HepG2 (cell line): Measurements from ENCODE around the gene CCDC106. TPM values are rescaled to one million over a fixed set of nuclear protein-coding genes. Genes with fewer than 3 reads are reported as not detected.

Experiments used
- BRD4 ChIP-seq: sonication (generic); formaldehyde crosslinking; IDR thresholded peaks from 2 replicates; pipeline ENCODE4 v1.4.0; 2020; ENCODE audit warnings: missing genetic modification reagents
- MTF1 ChIP-seq: sonication (generic); formaldehyde crosslinking; IDR thresholded peaks from 2 replicates; pipeline ENCODE4 v1.5.0; 2020; ENCODE audit warnings: missing genetic modification reagents
- MZF1 ChIP-seq: sonication (generic); formaldehyde crosslinking; IDR thresholded peaks from 2 replicates; pipeline ENCODE4 v1.8.1; 2023; ENCODE audit warnings: mild to moderate bottlenecking, missing genetic modification reagents, borderline replicate concordance
- SOX13 ChIP-seq, 3 experiments: fragments of 450-650 bp in 1 of 3; sonication (generic) in 1 of 3; formaldehyde crosslinking in 1 of 3; IDR thresholded peaks in 2 of 3; conservative IDR thresholded peaks in 1 of 3; 2 replicates each; pipeline versions ENCODE4 v1.5.0 to v1.6.1; 2016 to 2020; ENCODE audit warnings: antibody characterized with exemption in 1 of 3, mild to moderate bottlenecking in 1 of 3, missing compliant biosample characterization in 1 of 3, missing genetic modification reagents in 1 of 3, moderate library complexity in 1 of 3
- ZKSCAN8 ChIP-seq: IDR thresholded peaks from 2 replicates; pipeline ENCODE4 v1.6.1; 2016; ENCODE audit warnings: borderline replicate concordance, missing genetic modification reagents, missing compliant biosample characterization
- ZMAT3 ChIP-seq: sonication (generic); formaldehyde crosslinking; conservative IDR thresholded peaks from 2 replicates; pipeline ENCODE4 v1.7.0; 2021; ENCODE audit warnings: missing genetic modification reagents
- ZMYM4 ChIP-seq: sonication (generic); formaldehyde crosslinking; IDR thresholded peaks from 2 replicates; pipeline ENCODE4 v1.8.1; 2023; ENCODE audit warnings: mild to moderate bottlenecking, missing genetic modification reagents
- ZNF816 ChIP-seq: sonication (generic); formaldehyde crosslinking; IDR thresholded peaks from 2 replicates; pipeline ENCODE4 v1.8.0; 2022; ENCODE audit warnings: missing genetic modification reagents, mild to moderate bottlenecking, borderline replicate concordance
- polyA plus RNA-seq, 8 experiments: library from polyadenylated mRNA; depleted of rRNA in 3 of 8; stranded (reverse) in 7 of 8; unstranded in 1 of 8; fragments of >200 nt; fragmentation: Illumina TruSeq in 4 of 8; extraction: Trizol in 4 of 8; gene quantifications; 2 replicates each; pipeline versions ENCODE4 v1.2.1 to v1.2.3, GENCODE V29; 2011 to 2016; ENCODE audit warnings: low read depth in 4 of 8, missing spikeins in 1 of 8, mixed read lengths in 1 of 8; ENCODE audit not compliant: insufficient read depth in 1 of 8
- total RNA-seq, 5 experiments: library from RNA; depleted of rRNA; stranded (reverse); fragments of >200 nt; fragmentation: Illumina TruSeq; extraction: Trizol; gene quantifications; 2 replicates each; pipeline ENCODE4 v1.2.3, GENCODE V29; 2016; ENCODE audit warnings: low read depth in 1 of 5
- TF ChIP-seq, protein P1 (sequence below): sonication (generic); formaldehyde crosslinking; IDR thresholded peaks from 2 replicates; pipeline ENCODE4 v1.4.0; 2020; ENCODE audit warnings: missing genetic modification reagents, borderline replicate concordance
- TF ChIP-seq, protein P2 (sequence below): IDR thresholded peaks from 2 replicates; pipeline ENCODE4 v1.4.0; 2020; ENCODE audit warnings: mild to moderate bottlenecking, missing genetic modification reagents
- TF ChIP-seq, protein P3 (sequence below): IDR thresholded peaks from 2 replicates; pipeline ENCODE4 v1.6.1; 2012; ENCODE audit warnings: low read depth, low read length, improper control_type of control experiment
- TF ChIP-seq, protein P4 (sequence below): sonication (generic); formaldehyde crosslinking; IDR thresholded peaks from 2 replicates; pipeline ENCODE4 v1.4.0; 2020; ENCODE audit warnings: missing genetic modification reagents
- TF ChIP-seq, protein P5 (sequence below): sonication (generic); formaldehyde crosslinking; IDR thresholded peaks from 2 replicates; pipeline ENCODE4 v1.5.1; 2020; ENCODE audit warnings: missing genetic modification reagents, mild to moderate bottlenecking, borderline replicate concordance
- TF ChIP-seq, protein P6 (sequence below), 2 experiments: sonication (generic) in 1 of 2; formaldehyde crosslinking in 1 of 2; IDR thresholded peaks; 2 replicates each; pipeline versions ENCODE4 v1.4.0 to v1.6.1; 2016 to 2020; ENCODE audit warnings: borderline replicate concordance in 1 of 2, low read depth in 1 of 2, mild to moderate bottlenecking in 1 of 2, missing genetic modification reagents in 1 of 2

The CCDC106 gene
- total and polyA plus RNA-seq, 2 of the 13 experiments (the other 11 are each of a cell fraction or from before 2014, with no cell fraction given), result 4.7 to 8.8 TPM

DNA sequence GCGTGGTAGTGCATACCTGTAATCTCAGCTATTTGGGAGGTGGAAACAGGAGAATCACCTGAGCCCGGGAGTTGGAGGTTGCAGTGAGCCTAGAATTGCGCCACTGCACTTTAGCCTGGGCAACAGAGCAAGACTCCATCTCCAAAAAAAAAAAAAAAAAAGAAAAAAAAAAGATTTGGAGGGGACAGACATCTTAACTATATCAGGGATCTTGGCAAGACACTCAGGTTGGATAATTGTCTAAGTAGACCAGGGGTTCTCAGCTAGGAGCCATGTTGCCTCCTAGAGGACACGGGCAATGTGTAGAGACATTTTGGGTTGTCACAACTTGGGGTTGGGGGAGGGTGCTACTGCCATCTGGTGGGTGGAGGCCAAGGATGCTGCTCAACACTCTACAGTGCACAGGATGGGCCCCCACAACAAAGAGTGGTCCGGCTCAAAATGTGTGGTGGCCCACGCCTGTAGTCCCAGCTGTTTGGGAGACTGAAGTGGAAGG lies 9.1 kb upstream of the CCDC106 start (continued):
- TF ChIP-seq, protein P1, sequence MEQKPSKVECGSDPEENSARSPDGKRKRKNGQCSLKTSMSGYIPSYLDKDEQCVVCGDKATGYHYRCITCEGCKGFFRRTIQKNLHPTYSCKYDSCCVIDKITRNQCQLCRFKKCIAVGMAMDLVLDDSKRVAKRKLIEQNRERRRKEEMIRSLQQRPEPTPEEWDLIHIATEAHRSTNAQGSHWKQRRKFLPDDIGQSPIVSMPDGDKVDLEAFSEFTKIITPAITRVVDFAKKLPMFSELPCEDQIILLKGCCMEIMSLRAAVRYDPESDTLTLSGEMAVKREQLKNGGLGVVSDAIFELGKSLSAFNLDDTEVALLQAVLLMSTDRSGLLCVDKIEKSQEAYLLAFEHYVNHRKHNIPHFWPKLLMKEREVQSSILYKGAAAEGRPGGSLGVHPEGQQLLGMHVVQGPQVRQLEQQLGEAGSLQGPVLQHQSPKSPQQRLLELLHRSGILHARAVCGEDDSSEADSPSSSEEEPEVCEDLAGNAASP (CRISPR knock-in tag), result no peak
- TF ChIP-seq BRD4 (CRISPR knock-in tag) (no peak), ZMYM4 (CRISPR knock-in tag) (peak; percentile 91), SOX13 (IDR thresholded peaks at IDR 0.05) (no peak), SOX13 (CRISPR knock-in tag; conservative IDR thresholded peaks at IDR 0.05 in 1 of 2, IDR thresholded peaks at IDR 0.05 in 1 of 2) (no peak), ZKSCAN8 (CRISPR knock-in tag) (no peak), ZNF816 (CRISPR knock-in tag) (no peak), MTF1 (CRISPR knock-in tag) (no peak), MZF1 (CRISPR knock-in tag) (no peak), ZMAT3 (CRISPR knock-in tag) (no peak)
- TF ChIP-seq, protein P2, sequence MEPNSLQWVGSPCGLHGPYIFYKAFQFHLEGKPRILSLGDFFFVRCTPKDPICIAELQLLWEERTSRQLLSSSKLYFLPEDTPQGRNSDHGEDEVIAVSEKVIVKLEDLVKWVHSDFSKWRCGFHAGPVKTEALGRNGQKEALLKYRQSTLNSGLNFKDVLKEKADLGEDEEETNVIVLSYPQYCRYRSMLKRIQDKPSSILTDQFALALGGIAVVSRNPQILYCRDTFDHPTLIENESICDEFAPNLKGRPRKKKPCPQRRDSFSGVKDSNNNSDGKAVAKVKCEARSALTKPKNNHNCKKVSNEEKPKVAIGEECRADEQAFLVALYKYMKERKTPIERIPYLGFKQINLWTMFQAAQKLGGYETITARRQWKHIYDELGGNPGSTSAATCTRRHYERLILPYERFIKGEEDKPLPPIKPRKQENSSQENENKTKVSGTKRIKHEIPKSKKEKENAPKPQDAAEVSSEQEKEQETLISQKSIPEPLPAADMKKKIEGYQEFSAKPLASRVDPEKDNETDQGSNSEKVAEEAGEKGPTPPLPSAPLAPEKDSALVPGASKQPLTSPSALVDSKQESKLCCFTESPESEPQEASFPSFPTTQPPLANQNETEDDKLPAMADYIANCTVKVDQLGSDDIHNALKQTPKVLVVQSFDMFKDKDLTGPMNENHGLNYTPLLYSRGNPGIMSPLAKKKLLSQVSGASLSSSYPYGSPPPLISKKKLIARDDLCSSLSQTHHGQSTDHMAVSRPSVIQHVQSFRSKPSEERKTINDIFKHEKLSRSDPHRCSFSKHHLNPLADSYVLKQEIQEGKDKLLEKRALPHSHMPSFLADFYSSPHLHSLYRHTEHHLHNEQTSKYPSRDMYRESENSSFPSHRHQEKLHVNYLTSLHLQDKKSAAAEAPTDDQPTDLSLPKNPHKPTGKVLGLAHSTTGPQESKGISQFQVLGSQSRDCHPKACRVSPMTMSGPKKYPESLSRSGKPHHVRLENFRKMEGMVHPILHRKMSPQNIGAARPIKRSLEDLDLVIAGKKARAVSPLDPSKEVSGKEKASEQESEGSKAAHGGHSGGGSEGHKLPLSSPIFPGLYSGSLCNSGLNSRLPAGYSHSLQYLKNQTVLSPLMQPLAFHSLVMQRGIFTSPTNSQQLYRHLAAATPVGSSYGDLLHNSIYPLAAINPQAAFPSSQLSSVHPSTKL (CRISPR knock-in tag), result 0 out of 2 replicates have a peak, but pooled peaks have one; percentile 10
- TF ChIP-seq, protein P3, sequence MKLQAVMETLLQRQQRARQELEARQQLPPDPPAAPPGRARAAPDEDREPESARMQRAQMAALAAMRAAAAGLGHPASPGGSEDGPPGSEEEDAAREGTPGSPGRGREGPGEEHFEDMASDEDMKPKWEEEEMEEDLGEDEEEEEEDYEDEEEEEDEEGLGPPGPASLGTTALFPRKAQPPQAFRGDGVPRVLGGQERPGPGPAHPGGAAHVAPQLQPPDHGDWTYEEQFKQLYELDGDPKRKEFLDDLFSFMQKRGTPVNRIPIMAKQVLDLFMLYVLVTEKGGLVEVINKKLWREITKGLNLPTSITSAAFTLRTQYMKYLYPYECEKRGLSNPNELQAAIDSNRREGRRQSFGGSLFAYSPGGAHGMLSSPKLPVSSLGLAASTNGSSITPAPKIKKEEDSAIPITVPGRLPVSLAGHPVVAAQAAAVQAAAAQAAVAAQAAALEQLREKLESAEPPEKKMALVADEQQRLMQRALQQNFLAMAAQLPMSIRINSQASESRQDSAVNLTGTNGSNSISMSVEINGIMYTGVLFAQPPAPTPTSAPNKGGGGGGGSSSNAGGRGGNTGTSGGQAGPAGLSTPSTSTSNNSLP, result no peak
- TF ChIP-seq, protein P4, sequence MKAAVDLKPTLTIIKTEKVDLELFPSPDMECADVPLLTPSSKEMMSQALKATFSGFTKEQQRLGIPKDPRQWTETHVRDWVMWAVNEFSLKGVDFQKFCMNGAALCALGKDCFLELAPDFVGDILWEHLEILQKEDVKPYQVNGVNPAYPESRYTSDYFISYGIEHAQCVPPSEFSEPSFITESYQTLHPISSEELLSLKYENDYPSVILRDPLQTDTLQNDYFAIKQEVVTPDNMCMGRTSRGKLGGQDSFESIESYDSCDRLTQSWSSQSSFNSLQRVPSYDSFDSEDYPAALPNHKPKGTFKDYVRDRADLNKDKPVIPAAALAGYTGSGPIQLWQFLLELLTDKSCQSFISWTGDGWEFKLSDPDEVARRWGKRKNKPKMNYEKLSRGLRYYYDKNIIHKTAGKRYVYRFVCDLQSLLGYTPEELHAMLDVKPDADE, result no peak
- TF ChIP-seq, protein P5, sequence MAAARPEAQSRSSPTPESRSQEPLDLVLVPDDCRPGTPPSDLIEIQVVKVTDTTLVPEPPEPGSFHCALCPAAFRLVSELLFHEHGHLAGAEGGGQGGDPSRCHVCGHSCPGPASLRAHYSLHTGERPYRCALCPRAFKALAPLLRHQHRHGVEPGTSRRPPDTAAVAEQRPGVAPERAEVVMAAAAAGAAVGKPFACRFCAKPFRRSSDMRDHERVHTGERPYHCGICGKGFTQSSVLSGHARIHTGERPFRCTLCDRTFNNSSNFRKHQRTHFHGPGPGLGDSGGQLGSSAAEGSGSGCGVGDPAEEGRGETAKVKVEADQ, result 0 out of 2 replicates have a peak, but pooled peaks have one; percentile 22
- TF ChIP-seq, protein P6, sequence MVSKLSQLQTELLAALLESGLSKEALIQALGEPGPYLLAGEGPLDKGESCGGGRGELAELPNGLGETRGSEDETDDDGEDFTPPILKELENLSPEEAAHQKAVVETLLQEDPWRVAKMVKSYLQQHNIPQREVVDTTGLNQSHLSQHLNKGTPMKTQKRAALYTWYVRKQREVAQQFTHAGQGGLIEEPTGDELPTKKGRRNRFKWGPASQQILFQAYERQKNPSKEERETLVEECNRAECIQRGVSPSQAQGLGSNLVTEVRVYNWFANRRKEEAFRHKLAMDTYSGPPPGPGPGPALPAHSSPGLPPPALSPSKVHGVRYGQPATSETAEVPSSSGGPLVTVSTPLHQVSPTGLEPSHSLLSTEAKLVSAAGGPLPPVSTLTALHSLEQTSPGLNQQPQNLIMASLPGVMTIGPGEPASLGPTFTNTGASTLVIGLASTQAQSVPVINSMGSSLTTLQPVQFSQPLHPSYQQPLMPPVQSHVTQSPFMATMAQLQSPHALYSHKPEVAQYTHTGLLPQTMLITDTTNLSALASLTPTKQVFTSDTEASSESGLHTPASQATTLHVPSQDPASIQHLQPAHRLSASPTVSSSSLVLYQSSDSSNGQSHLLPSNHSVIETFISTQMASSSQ (IDR thresholded peaks at IDR 0.05; ENCODE audit: low read depth), result no peak
- TF ChIP-seq, protein P6 (CRISPR knock-in tag; IDR thresholded peaks at IDR 0.05; ENCODE audit: borderline replicate concordance), result no peak
